Stimulated activated CD8-positive, alpha-beta memory T cell treated with anti-CD3 and anti-CD28 coated beads, Interleukin-7, amount 100 ng/mL, for 4 hours (primary cell): Measurements from ENCODE around the gene RFX3.

Experiments used
- DNase-seq, 2 donors: peaks; one replicate each; pipeline ENCODE4 v3.0.0-alpha.2; 2020; ENCODE audit warnings: low read depth in 2 of 2

Gene RFX3

DNA sequence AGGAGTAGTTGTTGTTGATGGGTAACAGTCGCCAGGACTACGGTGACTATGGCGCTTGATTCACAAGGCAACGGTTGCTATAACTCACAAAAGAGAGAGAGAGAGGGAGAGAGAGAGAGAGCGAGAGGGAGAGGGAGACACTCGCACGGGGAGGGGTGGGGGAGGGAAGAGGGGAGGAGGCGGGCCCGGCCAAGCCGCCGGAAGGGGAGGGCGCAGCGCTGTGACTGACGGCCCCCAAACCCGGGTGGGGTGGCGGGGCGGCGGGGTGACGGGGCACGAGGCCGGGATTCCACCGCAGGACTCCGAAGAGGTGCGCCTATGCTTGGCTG lies at the start of gene RFX3:
Gene RFX3 (minus strand): TSS at position 166 of the 329 bp plus-strand sequence. CDS start 130,413 bp downstream, outside the sequence.
- peak; percentile 85 to 92 for DNase-seq

DNA sequence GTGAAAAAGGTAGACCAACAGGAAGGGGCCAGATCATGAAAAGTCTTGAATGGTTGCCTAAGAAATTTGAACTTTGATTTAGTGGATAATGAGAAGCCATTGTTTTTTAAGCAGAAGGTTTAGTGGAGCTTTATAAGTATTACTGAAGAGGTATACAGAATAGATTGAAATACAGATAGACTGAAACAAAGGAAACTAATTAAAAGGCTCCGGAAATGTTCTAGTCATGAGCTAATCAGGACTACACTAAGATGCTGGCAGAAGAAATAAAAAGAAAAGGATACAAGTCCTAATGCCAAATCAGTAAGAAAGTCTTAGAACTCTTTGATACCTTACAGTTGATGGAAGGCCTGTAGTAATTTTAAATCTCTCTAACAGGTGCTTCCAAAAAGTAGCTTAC lies 45.7 kb upstream of the RFX3 start:
- no peak for DNase-seq

GRCh38 chr9:3569529-3569928 lies 43.7 kb upstream of the RFX3 start:
- DNase-seq, result no peak

DNA sequence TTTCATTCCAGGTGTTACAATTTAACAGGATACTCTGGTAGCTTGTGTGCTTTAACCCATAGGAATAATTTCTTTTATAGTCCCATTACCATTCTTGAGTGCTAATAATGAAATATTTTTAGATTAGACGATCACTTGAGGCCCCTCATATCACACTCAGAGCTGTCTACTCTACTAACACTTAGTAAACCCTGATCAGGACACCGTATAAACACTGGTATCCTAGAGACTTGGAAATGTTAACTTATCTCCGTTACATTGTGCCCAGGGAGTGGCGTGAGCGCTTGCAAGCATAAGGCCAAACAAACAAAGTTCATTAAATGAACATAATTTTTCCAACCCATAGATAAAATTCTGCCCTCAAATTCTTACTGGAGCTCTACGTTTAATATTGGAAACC lies 42.2 kb upstream of the RFX3 start:
- DNase-seq, result no peak

DNA sequence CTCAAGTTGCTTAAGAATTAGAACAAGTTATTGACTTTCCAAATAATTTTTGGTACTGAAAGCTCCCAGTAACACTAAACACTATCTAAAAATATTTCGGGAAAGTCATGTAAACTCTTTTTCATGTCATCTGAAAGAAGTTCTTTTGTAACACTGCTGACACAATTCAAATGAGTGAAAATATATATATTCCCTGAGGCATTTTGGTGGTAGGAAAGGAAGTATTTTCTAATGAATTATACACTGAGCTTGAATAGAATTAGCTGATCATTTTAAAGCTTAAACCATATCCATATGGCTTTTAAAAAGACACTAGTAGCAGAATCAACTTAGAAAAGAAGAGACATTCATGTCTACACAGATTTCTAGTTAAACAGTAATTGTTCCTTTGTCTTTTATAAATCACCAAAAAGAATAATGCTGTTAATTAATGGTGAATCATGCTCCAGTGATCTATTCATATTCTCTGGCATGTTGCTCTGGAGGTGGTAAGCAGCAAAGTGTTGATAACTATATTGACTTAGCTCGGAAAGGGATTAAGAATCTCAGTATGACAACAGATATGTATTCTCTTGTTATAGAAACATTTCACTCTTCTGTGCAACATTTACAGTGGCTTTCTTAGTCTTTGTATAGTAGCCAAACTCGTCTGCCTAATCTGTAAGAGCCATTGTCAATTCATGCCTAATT lies 27.4 kb upstream of the RFX3 start:
- no peak for DNase-seq

DNA sequence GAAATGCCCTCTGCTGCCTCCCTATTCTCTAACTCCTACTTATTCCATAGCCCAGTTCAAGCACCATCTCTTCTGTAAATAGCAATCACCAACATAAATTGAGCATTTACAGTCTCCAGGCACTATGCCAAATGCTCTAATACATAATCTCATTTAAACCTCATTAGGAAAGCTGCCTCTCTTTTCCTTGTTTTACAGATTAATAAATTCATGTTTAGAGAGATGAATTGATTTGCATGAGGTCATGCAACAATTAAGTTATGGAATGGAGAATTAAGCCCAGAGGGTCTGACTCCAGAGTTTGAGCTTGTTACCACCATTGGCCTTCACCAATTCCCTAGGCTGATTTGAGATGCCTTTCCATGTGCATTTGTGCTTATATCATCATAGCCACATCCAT lies 23.4 kb upstream of the RFX3 start:
- DNase-seq, result no peak

GRCh38 chr9:3548648-3549047 lies 22.8 kb upstream of the RFX3 start:
- DNase-seq, result no peak

DNA sequence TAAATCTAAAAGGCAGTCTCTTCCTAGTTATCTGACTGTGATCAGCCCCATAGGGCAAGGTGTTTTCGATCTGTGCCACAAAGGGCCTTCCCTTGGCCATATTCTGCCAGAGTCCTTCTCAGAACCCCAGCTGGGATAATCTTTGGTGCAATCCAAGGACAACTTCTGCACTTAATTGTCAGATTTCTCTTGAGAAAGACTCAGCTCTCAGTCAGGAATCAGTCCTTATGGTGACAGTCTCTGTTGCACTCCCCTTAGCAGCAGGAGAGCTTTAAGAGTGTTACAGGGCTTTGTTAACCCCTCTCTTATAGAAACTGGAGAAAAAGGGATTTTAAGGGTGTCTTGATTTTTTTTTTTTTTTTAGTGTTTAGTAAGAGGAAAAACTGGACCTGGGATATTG lies 15.4 kb upstream of the RFX3 start:
- DNase-seq, result no peak

DNA sequence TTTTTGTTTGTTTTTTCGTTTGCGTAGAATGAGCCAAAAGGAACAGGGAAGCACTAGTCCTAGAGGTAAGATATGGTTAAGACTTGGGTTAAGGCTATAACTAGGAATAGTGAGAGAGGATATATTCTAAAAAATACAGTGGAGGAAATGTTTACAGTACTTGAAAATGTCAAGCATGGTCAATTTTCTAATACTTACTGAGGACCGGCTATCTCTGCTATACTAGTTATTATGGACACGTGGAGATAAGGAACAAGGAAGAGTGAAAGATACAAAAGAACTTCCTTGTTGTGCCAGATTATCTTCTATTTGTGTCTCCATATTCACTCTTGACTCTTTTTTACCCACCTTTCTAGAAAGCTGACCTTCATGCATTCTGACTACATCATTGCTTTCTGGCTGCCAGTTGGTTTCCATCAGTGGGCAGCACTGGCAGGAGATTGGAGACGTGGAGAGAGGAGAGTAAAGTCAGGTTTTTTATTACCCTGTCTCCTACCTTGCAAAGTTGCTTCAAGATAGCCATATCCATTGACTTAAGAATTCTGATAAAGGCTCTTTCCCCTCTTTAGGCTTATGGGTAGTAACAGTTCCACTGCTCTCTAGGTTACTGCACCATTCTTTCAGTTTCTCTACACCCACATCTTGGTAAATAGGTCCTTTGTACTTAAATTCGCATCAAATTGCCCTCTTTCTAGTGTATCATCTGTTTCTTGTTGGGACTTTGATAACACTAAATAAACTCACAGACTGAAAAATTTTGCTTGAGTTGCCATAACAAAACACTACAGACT lies 9.0 kb upstream of the RFX3 start:
- DNase-seq, result no peak

DNA sequence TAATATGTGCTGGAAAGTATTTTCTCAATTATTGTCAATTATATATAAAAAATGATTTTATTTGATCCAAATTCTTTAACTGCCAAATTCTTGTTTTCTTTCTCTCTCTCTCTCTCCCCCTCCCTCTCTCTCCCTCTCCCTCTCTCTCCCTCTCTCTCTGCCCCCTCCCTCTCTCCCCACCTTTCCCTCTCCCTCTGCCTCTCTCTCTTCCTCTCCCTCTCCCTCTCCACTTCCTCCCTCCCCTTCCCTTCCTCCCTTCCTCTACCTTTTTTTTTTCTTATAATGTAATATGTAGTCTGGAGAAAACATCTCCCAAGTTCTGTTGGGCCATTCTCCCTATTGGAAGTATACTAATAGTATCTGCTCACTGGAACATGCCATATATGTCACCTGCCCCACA lies 6.4 kb upstream of the RFX3 start:
- no peak for DNase-seq

DNA sequence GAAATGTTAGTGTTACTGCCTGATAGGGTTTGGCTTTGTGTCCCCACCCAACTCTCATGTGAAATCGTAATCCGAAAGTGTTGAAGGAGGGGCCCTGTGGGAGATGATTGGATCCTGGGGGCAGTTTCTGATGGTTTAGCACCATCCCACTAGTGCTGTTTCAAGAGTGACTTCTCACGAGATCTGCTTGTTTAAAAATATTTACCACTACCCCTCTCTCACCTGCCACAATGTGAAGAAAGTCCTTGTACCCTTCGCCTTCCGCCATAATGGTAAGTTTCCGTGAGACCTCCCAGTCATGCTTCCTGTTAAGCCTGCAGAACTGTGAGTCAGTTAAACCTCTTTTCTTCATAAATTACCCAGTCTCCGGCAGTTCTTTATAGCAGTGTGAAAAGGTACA lies 2.6 kb upstream of the RFX3 start:
- peak; percentile 40 to 43 for DNase-seq

DNA sequence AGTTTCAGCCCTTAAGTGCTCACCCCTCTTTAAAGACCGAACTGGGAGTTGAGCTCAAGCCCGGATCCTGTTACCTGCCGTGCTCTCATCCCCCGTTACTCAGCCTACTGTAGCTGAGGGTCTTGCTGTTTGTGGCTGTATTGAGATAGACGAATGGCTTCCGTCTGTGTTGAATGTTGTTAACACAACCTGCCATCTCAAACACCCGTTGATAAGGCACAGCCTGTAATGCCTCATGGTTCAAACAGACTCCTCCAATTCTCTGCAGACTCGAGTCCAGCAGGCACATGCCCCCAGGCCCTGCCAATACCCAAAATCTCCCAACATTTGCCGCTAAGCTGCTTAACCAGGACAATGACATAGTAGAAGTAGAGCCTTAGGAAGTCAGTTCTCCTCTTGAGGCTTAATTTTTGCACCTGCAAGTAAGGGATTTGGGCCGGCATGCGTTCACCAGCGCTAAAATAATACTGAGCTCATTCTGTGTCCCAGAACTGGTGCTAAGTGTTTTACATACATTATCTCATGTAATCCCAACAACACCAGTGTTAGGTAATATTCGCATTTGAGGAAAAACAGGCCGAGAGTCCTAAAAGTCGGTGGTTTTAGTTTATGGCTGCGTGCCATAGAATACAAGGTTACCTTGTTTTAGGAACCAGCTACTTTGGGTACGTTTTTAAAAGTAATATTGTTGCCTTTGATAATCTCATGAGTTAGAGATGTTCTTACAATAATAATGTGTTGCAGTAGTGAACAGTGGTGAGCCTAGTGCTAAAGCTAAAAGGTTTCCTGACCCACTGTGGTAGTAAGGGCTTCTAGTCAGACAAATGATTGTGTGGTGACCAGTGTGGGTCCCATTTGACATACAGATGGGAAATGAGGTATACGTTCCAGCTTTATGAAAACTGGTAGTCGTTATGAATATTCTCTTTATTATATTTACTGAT lies 1.5 kb upstream of the RFX3 start:
- no peak for DNase-seq

DNA sequence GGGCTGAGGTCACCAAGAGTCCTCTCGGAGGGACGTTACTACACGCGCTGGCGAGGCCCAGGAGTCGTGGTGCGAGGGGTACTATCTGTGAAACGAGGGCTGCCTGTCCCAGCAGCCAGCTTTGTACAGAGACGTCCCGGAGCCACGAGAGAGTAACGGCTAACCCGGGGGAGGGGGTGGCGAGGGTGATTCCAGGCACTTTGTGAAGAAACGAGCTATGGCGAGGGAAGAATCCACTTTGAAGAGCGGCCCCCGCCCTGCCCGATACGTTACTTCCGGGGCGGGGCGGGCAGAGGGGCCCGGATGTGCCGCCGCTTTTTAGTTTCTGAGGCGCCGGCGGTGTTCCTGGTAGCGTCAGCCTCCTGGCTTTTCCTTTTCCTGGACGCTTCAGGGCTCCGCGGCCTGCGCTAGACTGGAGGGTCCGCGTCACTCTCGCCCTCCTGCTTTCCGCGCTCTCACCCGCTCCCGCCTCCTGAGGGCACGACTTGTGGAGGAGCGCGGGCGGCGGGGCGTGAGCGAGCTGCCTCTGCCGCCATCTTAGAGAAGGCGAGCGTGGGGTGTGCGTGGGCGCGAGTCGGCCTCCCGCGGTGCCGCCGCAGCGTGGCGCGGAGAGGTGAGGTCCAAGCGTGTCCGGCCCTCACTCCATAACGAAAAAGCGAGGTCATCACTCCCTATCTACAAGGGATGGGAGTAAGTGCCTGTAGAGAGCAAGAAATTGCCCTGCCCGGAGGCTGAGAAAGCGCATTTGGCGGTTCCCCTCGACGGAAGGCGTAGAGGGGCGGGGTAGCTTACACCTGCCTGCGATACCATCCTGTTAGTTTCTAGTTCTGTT lies 580 bp upstream of the RFX3 start:
- DNase-seq, result peak; percentile 78 to 84

- no peak for DNase-seq
Measured at GRCh38 chr9:3525096-3525835, 535 bp downstream of the RFX3 start.

DNA sequence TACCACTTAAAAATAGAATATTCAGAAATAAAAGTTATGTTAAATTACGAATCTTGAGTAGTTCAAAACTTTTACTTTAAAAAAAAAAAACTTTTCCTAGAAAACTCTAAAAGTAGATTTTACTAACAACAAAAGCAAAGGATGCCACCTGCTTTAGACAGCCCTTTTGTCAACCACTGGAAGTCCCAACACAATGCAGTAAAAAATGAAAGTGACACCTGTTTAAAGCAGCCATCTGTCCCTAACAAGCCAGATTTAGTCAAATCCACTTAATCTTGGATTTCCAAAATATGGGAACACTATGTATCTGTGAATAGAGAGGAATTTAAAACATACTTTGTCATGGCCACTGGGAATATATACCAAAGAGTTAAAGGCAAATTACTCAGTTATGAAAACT lies 3.8 kb downstream of the RFX3 start:
- no peak for DNase-seq

- DNase-seq, result no peak
Measured at GRCh38 chr9:3520564-3520963, 5.2 kb downstream of the RFX3 start.

GRCh38 chr9:3517377-3518048 lies 8.3 kb downstream of the RFX3 start:
- no peak for DNase-seq

- DNase-seq, result no peak
Measured at GRCh38 chr9:3516667-3517330, 9.0 kb downstream of the RFX3 start.

- DNase-seq, result no peak
Measured at GRCh38 chr9:3515405-3515804, 10.4 kb downstream of the RFX3 start.

DNA sequence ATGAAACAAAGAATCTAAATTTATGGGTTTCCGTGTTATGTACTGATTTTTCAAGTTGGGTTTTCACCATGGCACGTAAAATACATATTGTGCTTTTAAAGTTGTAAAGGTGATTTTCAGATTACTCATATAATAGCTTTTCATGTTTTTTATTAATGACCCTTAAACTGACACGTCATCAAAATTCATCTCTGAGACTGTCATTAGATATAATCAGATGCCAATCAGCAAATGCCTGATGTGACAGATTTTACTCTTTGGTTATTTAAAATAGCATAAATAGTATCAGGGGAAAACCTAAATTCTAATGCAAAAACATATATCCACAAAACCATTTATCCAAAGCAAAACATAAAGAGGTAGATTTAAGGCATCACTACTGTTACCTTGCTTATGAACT lies 11.0 kb downstream of the RFX3 start:
- DNase-seq, result no peak
